ENCODE data around the gene MAGI1.

Gene MAGI1

DNA sequence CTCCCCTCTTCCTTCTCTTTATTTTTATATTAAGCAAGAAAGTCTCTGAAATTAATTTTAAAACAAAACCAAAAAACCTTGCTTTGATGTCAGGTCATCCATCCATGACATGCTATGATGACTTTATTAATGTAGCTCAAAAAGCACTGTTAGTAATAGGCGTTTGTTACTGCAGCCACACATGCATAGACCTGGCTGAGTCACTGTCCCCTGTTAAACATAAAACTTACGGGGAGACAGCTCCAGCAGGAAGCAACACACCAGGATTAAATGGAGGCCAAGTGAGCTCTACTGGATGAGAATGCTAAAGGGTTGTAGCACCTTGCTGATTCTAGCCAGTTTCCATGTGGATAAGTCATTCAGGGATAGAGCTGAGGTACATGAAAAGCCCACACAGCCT, 661.1 kb downstream of the MAGI1 start:
- H3K27ac ChIP-seq (replicated peaks) = no peak overlapping the region
- no peak overlapping the region for H3K4me3 ChIP-seq (replicated peaks; ENCODE audit: insufficient read depth, low read length)
- no peak for DNase-seq (ENCODE audit: low read depth in 1 of 2, low spot score in 1 of 2)
- H3K27me3 ChIP-seq (ENCODE audit: insufficient read depth, poor library complexity, severe bottlenecking) = no peaks in the 10 kb centered on the region
- TF ChIP-seq GABPA (IDR thresholded peaks at IDR 0.05; ENCODE audit: low read depth) (no peak), REST (IDR thresholded peaks at IDR 0.05; ENCODE audit: insufficient replicate concordance, low read depth) (no peak)

DNA sequence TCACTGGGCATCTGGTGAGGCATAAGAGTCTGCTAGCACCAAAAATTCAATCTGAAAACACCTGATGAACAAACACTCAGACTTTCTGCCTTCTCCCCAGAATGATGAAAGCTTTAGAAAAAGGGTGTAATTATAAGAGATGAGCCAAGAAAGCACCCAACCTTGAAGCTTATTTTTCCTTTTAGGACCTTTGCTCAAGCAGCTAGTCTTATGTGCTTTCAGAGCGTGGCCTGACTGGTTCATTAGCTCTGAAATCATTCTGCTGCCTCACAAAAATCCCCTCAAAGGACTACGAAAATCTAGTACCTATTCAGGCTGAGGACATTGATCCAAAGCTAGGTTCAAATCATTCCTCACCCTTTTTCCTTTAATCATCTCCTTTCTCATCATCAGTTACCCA, 662.3 kb downstream of the MAGI1 start:
- no peak for DNase-seq (ENCODE audit: low read depth in 1 of 2, low spot score in 1 of 2)
- no peak overlapping the region for H3K27ac ChIP-seq (replicated peaks)
- H3K27me3 ChIP-seq (ENCODE audit: insufficient read depth, poor library complexity, severe bottlenecking) = no peaks in the 10 kb centered on the region
- no peak for TF ChIP-seq GABPA (IDR thresholded peaks at IDR 0.05; ENCODE audit: low read depth)
- no peak for TF ChIP-seq REST (IDR thresholded peaks at IDR 0.05; ENCODE audit: insufficient replicate concordance, low read depth)
- TF ChIP-seq CTCF (IDR thresholded peaks at IDR 0.05; ENCODE audit: insufficient read depth, low read length) = no peak
- no peak for TF ChIP-seq POLR2AphosphoS5 (IDR thresholded peaks at IDR 0.05; ENCODE audit: low read depth)
- no peak for TF ChIP-seq SPI1 (IDR thresholded peaks at IDR 0.05; ENCODE audit: borderline replicate concordance, low read depth)
- H3K4me3 ChIP-seq (replicated peaks; ENCODE audit: insufficient read depth, low read length) = no peak overlapping the region

DNA sequence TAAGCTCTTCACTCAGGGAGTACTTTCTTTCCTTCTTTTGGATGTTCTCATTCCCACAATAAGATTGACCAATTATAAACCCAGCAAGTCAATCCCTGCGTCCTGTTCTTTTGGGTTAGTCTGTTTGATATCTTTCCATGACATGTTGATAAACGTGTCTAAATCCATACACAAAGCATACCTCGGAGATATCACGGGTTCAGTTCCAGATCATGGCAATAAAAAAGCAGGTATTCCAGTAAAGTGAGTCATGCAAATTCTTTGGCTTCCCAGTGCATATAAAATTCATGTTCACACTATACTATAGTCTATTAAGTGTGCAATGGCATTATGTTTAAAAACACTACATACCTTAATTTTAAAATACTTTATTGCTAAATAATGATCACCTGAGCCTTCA, 667.7 kb downstream of the MAGI1 start:
- DNase-seq (ENCODE audit: low read depth in 1 of 2, low spot score in 1 of 2) = no peak
- Histone ChIP-seq H3K27me3 (ENCODE audit: insufficient read depth, poor library complexity, severe bottlenecking) (no peaks in the 10 kb centered on the region), H3K27ac (replicated peaks) (no peak overlapping the region), H3K4me3 (replicated peaks; ENCODE audit: insufficient read depth, low read length) (no peak overlapping the region)
- no peak for TF ChIP-seq REST (IDR thresholded peaks at IDR 0.05; ENCODE audit: insufficient replicate concordance, low read depth)
- no peak for TF ChIP-seq POLR2AphosphoS5 (IDR thresholded peaks at IDR 0.05; ENCODE audit: low read depth)
- TF ChIP-seq CTCF (IDR thresholded peaks at IDR 0.05; ENCODE audit: insufficient read depth, low read length) = no peak

DNA sequence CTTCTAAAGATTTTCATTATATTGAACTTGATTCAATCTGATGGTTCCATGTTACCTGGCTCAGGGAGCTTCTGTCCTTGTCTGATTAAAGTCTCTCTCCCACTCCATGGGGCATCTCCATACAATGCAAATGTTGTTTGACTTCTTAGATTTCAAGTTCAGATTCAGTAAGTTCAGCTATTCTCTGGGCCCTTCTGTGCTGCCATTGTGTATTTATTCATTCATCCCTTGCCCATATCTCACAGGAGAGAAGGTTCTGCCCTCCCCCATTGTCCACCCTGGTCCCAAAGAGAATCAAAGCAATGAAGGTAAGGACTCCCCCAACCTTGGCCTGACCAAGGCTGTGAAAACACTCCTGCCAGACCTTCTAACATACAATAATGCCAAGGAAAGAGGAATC, 669.9 kb downstream of the MAGI1 start:
- H3K27ac ChIP-seq (replicated peaks) = no peak overlapping the region
- H3K4me3 ChIP-seq (replicated peaks; ENCODE audit: insufficient read depth, low read length) = no peak overlapping the region
- no peak for DNase-seq (ENCODE audit: low read depth in 1 of 2, low spot score in 1 of 2)
- TF ChIP-seq GABPA (IDR thresholded peaks at IDR 0.05; ENCODE audit: low read depth) (no peak), POLR2AphosphoS5 (IDR thresholded peaks at IDR 0.05; ENCODE audit: low read depth) (no peak), REST (IDR thresholded peaks at IDR 0.05; ENCODE audit: insufficient replicate concordance, low read depth) (no peak), CTCF (IDR thresholded peaks at IDR 0.05; ENCODE audit: insufficient read depth, low read length) (no peak), SPI1 (IDR thresholded peaks at IDR 0.05; ENCODE audit: borderline replicate concordance, low read depth) (no peak)
- no peaks in the 10 kb centered on the region for H3K27me3 ChIP-seq (ENCODE audit: insufficient read depth, poor library complexity, severe bottlenecking)

Measured in HL-60 (cell line).